ENCODE measurements around the gene CASKIN2.

Gene CASKIN2

DNA sequence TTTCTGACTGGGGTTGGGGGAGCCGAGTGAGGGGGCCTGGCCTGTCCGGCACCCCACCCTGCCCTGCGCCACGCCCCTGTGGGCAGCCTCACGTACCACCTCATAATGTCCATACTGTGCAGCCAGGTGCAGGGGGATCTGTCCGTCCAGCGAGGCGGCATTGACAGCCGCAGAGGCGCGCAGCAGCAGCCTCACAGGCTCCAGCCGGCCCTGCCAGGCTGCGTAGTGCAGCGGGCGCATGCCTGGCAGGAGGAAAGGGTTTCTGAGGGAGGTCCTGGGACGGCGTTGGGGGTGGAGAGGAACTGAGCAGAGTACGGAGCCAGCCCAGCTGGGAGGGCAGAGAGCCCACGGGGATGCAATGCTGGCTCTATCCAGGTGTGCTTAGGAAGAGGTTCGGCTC is 8.4 kb downstream of the CASKIN2 start:
- no peak for DNase-seq (ENCODE audit: low spot score)

DNA sequence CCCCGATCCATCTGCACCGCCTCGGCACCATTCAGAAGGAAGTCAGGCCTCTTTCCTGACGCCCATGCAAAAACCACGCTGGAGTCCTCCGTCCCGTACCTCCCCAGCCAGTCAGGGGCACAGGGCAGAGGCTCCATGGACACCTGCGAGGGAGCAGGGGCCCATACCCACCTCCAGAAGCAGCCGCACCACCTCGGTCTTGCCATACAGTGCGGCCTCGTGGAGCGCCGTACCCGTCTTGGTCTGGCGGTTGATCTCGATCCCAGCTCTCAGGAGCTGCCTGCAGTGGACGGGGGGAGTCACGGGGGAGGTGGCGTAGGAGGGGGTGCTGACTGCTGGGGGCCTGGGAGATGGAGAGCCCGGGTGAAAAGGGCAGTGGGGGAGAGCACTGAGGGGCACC is 9.2 kb downstream of the CASKIN2 start:
- DNase-seq (ENCODE audit: low spot score), result no peak

DNA sequence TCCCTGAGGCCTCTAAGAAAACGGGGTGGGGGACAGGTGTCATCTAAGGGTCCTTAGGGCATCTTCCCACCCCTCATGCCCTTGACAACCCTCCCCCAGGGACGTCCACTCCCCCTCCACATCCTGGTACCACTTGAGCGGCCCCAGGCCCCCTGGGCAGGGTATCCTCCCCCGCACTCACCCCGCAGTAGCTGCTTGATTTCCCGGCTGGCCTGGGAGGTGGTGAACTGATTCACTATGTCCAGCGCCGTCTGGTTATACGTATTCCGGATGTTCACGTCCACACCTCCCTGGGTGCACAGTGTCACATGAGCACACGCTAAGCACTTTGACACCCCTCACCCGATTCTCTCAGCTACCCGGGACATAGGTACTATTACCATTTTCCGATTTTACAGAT is 9.7 kb downstream of the CASKIN2 start:
- no peak for DNase-seq (ENCODE audit: low spot score)

DNA sequence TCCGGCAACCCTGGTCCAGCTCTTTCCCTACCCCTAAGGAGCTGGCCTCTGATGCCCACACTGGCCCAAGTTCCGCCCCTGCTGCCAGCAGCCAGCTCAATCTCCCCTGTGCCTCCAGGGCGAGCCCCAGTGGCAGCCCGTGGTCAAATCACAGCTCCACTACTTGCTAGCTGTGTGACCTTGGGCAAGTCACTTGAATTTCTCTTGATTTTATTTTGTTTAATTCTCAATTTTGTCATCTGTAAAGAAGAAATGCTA is 10.3 kb downstream of the CASKIN2 start:
- no peak for DNase-seq (ENCODE audit: low spot score)

DNA sequence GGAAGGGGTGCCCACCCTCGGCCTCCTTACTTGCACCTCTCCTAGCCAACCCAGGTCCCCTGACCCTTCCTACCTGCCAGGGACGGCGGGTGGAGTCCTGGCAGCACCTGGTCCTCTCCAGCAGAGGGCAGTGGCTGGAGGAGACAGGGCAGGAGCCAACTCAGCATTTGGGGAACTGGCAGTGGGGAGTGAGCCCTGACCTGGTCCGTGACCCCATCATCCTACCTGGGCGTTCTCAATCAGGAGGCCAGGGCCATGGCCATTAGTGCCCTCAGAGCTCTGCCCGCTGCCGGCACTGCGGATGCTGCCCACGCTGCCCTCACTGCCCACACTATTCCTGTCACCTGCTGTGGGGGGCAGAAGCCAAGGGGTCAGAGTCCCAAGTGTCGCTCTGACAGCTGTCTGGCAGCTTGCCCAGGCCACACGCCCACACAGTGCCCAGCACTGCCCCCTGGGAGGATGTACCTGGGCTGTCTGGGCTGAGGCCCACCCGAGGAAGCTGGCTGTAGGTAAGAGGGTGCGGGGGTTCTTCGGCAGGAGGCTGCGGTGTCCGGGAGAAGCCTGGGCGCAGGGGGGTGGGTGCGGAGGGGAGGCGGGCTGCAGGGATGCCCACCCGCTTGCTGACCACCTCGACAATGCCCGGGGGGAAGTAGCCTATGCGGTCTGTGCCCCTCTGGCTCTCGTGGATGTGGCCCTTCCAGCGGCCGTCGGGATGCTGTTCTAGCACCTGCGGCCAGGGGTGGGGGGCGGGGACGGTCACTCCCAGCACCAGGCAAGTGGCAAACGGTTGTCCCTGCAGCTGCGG is 10.8 kb downstream of the CASKIN2 start:
- DNase-seq (ENCODE audit: low spot score), result no peak

DNA sequence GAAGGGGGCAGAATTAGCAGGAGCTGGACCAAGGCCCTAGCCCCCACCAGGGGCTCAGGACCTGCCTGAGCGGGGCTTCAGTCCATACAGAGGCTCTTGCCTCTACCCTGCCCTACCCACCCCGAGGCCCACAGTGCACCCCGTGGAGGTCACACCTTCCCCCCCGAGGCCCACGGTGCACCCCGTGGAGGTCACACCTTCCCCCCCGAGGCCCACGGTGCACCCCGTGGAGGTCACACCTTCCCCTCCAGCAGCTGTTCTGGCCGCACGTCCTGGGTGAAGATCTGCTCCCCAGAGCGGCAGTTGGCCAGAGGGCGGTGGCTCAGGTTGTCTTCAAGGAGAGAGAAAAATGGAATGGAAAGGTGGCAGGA is 11.4 kb downstream of the CASKIN2 start:
- DNase-seq (ENCODE audit: low spot score), result no peak

DNA sequence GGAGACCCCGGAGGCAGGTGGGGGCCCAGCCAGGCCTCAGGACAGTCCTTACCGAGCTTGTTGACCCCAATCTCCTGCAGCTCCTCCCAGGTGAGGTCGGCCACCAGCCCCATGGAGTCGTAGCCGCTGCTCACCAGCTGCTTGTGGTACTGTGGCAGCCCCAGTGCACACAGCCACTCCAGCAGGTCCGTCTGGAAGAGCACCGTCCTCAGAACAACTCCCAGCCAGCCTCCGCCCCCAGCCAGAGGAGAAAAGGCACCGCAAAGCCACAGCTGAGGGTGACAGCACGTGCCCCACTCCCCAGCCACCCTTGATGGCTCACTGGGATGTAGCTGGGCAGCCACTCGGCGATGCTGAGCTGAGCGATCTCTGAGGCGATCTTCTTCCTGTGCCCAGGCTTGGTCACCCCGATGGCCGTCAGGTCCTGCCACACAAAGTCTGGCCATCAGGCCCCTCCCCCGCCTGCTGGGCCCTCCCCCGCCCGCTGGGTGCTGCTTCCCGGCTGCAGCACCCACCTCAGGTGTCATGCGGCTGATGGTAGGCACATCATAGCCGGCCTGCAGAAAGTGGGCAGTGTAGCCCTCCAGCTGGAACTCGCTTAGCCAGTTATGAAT is 11.9 kb downstream of the CASKIN2 start:
- no peak for DNase-seq (ENCODE audit: low spot score)

DNA sequence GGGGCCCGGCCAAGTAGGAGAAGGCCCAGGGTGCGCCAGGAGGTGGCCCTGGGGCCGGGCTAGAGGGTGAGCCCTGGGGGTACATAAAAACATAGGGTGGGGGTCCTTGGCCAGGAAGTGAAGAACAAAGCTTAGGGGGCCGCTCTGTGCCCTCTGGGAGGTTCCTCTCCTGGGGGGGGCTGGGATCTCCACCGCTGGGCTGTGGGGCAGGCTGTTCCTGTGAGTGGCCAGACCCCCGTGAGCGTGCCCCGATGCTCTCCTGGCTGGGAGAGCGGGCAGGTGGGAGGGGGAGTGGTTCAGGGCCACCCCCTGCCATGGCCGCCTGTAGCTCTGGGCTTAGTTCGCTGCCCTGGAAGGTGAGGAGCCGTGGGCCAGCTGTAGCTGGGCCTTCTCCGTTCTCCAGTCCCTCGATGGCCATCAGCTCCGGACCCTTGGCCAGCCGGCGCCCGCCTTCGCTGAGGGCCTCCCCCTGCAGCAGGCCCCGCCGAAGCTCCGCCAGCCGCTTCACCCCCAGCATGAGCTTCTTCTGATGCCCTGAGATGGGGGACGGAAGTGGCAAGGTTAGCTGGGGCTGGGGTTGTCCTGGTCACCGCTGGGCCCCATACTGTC is 12.5 kb downstream of the CASKIN2 start:
- DNase-seq (ENCODE audit: low spot score), result no peak

DNA sequence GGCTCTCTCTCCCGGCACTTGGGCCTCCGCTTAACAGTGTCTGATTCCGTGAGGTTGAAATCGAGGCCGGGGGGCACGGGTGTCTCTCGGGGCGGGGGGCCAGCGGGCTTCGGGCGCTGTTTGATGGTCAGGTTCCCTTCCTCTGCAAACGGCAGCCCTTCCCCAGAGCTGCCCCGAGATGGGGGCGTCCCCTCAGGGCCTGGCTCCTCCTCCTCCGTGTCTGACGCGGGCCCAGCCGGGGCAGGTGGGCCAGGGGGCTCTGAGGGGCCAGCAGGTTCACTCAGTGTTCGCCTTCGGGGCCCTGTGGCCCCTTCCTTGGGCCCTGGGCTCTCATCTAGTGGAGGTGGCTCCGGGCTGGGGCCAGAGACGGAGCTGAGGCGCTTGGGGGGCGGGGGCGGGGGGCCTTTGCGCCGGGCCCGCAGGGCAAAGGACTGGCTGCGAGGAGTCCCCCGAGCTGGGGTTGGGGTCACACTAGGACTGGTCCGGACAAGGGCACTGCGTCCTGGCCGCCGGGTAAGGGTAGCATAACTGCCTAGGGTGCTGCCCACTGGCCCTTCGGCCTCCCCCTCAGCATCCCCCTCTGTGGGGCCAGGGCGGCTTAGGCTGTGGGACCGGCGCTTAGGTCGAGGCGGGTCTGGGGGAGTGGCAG is 13.1 kb downstream of the CASKIN2 start:
- DNase-seq (ENCODE audit: low spot score), result no peak

DNA sequence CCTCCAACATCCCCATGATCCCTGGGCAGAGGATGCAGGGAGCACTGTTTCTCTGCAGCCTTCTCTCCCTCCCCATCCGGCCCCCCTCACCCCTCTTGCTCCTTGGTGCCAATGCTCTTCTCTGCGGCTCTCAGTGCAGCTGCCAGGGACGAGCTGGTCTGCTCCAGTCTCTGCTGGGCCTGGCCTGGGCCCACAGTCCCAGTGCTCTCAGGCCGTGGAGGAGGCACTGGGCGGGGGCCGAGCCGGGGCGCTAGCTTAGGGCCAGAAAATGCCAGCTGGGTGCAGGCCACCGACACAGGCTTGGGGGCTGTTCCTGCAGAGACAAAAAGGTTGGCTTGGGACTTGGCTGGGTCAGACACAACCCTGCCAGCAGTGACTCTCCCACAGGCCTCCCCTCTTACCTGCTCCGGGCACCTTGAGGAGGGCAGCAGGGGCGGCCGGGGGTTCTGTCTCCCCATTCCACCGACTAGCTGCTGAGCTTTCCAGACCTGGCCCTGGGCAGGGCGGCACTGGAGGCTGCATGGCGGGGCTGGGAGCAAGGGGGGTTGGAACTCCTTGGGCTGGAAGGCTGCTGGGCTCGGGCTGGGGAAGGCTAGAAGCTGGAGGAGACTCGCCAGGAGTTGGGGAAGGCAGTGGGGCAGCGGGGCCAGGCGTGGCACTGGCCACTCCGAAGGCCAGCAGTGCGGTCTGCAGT is 13.8 kb downstream of the CASKIN2 start:
- no peak for DNase-seq (ENCODE audit: low spot score)

DNA sequence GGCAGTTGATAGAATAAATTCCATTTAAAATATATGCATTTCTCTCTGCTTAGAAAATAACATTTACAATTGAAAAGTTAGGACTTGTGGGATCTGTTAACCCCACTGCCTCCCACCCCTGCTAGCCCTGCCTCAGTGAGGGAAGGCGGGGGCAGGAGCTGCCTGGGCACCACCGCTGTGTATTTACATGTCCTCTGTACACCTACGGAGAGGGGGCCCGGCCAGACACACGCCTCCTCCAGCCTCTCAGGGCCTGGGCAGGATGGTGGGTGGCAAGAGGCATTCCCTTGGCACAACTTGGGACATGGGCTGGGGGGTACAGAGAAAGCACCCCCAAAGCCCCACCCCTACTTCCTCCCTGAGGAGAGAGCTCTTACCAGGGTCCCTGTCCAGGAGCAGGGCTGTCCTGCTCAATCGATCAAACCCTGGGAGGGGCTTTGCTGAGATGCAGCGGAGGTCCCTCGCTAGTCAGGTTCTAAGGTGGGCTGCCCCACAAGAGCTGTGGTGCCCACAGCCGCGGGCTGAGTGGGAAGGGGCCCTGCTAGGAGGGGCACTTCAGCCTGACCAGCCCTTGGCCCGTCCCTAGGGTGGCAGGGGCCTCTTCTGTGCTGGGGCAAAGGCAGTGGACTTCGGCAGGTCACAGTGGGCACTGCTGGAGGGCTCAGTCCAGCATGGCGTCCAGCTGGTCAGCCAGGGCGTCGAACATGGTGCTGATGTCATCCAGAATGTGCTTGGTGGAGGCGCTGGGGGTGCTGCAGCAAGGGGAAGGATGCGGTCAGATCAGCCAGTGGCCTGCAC is 14.7 kb downstream of the CASKIN2 start:
- no peak for DNase-seq (ENCODE audit: low spot score)

DNA sequence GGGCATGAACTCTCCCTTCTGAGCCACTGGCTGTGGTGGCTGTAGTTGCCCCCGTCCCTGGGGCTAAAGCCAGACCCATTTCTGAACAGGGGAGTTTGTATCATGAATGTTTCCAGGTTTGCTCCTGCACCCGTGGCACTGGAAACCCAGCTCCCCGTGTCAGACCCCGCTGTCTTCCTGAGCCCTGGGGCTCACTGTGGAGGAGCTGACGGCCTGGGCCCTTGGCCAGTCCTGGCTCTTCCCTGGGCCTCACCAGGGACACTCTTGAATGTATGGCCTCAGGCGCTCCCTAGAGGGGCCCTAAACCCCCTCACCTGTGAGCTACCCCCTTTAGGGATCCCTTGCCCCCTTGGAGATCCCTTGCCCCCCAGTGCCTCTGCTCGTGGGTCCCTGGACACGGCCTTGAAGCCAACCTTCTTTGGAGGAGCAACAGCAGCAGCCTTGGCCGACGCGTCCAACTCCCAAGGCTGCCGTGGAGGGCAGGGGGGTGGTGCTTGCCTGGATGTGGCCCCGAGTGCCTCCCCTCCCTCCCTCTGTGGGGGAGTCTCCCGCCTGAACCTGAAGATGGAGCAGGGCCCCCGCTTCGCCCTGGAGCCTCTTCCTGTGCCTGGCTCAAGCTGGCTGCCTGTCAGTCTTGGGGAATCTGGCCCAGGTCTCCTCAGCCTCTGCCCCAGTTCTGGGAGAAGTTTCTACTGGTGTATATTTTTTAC is 15.9 kb downstream of the CASKIN2 start:
- DNase-seq (ENCODE audit: low spot score), result no peak

DNA sequence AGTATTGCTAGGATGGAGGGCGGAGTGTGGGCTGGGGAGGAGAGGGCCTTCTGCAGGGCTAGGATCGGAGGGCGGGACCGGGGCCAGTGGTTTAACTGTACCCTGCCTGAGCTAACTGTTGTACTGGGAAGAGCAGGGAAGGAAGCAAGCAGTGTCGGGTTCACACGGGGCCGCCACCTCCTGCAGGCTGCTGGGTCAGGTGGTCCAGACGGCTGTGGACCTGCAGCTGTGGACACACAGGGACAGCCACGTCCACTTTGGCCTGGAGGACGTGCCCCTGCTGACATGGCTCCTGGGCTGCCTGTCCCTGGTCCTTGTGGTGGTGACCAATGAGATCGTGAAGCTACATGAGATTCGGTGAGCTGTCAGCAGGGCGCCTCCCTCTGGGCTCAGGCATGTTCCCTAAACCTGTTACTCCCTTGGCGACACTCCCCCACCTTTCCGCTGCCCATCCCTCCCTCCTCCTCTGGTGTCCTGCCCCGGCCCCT is 16.6 kb downstream of the CASKIN2 start:
- DNase-seq (ENCODE audit: low spot score), result no peak

DNA sequence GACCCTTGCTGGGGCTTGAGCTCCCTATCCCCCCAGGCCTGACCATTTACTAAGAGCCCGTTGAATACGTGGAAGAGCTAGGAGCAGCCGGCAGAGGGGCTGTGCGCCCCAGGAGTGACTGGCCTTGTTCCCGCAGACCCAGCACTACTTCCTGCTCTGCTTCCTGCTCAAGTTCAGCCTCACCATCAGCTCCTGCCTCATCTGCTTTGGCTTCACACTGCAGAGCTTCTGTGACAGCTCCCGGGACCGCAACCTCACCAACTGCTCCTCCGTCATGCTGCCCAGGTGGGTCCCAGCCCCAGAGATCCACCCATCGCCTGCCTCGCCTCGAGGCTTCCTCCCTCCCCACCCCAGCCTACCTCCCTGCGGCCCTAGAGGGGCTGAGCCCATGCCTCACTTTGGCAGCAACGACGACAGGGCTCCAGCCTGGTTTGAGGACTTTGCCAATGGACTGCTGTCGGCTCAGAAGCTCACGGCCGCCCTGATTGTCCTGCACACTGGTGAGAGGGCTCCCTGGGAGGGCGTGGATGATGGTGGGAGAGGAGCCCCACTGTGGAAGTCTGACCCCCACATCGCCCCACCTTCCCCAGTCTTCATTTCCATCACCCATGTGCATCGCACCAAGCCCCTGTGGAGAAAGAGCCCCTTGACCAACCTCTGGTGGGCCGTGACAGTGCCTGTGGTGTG is 17.2 kb downstream of the CASKIN2 start:
- no peak for DNase-seq (ENCODE audit: low spot score)

DNA sequence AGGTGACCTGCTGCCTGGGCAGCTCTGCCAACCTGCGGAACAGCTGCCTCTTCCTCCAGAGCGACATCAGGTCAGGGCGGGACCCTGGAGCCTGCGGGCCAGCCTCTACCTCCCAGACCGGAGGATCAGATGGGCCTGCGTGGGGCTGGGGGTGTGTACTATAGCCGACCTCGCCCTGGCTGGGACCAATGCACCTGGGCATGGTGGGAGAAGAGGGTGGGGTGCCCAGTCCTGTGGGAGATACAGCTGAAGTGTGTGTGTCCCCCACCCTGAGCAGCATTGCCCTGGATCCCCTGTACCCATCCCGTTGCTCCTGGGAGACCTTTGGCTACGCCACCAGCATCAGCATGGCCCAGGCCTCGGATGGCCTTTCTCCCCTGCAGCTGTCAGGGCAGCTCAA is 19.3 kb downstream of the CASKIN2 start:
- DNase-seq (ENCODE audit: low spot score), result no peak

DNA sequence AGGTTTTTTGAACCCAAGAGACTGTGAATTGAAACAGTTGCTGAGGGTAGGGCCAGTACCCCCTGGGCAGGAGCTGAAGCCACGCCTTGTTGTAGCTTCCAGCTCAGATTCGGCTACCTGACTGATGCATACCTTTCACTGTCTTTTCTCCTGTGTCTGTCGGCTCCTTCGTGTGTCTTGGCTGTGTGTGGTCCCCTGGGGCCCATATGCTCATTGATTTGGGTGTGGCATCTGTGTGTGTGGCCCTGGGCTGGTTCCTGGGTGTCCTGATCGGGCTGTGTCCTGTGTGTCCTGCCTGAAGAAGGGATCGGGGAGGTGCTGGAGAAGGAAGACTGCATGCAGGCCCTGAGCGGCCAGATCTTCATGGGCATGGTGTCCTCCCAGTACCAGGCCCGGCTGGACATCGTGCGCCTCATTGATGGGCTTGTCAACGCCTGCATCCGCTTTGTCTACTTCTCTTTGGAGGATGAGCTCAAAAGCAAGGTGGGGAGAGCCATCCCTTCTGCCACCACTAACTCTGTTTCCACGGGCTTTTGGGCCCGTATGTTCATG is 20.9 kb downstream of the CASKIN2 start:
- no peak for DNase-seq (ENCODE audit: low spot score)

DNA sequence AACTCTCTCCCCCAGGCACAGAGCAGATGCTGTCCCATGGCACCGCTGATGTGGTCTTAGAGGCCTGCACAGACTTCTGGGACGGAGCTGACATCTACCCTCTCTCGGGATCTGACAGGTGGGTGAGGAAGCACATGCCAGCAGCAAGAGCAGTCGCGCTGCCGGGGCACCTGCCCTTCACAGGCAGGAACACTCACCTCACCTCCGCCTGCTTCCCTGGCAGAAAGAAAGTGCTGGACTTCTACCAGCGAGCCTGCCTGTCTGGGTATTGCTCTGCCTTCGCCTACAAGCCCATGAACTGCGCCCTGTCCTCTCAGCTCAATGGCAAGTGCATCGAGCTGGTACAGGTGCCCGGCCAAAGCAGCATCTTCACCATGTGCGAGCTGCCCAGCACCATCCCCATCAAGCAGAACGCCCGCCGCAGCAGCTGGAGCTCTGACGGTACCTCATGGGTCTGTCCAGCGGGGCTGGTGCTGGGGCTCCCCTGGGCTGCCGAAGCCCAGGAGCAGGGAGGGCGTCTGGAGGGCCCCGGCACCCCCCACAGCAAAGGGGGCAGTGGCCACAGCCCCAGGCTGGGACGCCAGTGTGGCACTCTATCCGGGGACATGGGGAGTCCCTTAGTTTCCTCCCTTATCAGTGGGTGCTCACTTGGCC is 21.7 kb downstream of the CASKIN2 start:
- no peak for DNase-seq (ENCODE audit: low spot score)

DNA sequence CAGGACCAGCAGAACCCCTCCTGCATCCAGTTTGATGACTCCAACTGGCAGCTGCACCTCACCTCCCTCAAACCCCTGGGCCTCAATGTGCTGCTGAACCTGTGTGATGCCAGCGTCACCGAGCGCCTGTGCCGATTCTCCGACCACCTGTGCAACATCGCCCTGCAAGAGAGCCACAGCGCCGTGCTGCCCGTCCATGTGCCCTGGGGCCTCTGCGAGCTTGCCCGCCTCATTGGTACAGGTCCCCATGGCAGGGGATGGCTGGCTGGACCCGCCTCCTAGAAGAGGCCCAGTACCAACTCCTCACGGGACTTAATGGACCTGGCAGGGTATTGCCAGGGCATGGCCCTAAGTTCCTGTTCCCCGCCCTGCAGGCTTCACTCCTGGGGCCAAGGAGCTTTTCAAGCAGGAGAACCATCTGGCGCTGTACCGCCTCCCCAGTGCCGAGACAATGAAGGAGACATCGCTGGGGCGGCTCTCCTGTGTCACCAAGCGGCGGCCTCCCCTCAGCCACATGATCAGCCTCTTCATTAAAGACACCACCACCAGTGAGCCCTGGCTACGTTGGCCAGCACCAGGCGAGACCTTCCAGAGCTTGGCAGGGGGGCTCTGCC is 22.7 kb downstream of the CASKIN2 start:
- no peak for DNase-seq (ENCODE audit: low spot score)

DNA sequence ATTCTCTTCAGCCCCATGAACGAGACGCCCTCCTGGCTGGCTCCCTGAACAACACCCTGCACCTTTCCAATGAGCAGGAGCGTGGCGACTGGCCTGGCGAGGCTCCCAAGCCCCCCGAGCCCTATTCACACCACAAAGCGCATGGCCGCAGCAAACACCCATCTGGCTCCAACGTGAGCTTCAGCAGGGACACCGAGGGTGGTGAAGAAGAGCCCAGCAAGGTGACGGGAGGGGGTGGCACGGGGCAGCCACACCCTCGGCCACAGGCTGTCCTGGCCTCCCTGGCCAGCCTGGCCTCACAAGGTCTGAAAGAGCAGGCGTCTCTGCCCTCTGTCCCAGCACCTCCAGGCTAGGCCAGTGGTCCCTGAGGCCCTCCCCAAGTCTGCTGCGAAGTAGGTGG is 23.7 kb downstream of the CASKIN2 start:
- no peak for DNase-seq (ENCODE audit: low spot score)

Data from SK-N-DZ (cell line).